Spleen (tissue), 11 donors: ENCODE measurements around the gene NFATC2. TPM values are rescaled to one million over a fixed set of nuclear protein-coding genes. Genes with fewer than 3 reads are reported as not detected.
A peak's percentile ranks its signal among the peaks of the same experiment; 100 is the strongest.

Source experiments
- DNase-seq: peaks from one replicate; pipeline ENCODE4 v3.0.0-alpha.2; 2020
- H3K27ac ChIP-seq, 8 donors: fragments of 200-600 bp; sonication (generic) in 7 of 8; 1 replicate in 4 of 8; 2 replicates in 4 of 8; pipeline versions ENCODE4 v1.5.0 to v1.8.0; 2016 to 2021; ENCODE audit warnings: inconsistent platforms in 4 of 8, mild to moderate bottlenecking in 4 of 8, moderate library complexity in 1 of 8
- H3K27me3 ChIP-seq, 7 donors: fragments of 200-600 bp; sonication (generic) in 6 of 7; replicated peaks in 1 of 7; 1 replicate in 4 of 7; 2 replicates in 3 of 7; pipeline versions ENCODE4 v1.5.0 to v1.8.0; 2016 to 2021; ENCODE audit warnings: inconsistent platforms in 3 of 7, mild to moderate bottlenecking in 1 of 7
- H3K36me3 ChIP-seq, 6 donors: fragments of 200-600 bp; sonication (generic) in 5 of 6; 1 replicate in 4 of 6; 2 replicates in 2 of 6; pipeline versions ENCODE4 v1.5.0 to v1.8.0; 2016 to 2021; ENCODE audit warnings: inconsistent platforms in 2 of 6
- H3K4me1 ChIP-seq, 6 donors: fragments of 200-600 bp; sonication (generic) in 5 of 6; 1 replicate in 3 of 6; 2 replicates in 3 of 6; pipeline versions ENCODE4 v1.5.0 to v1.8.0; 2016 to 2021; ENCODE audit warnings: inconsistent platforms in 3 of 6
- H3K4me3 ChIP-seq, 8 donors: fragments of 200-600 bp; sonication (generic) in 7 of 8; 1 replicate in 4 of 8; 2 replicates in 4 of 8; pipeline versions ENCODE4 v1.5.0 to v1.8.0; 2016 to 2021; ENCODE audit warnings: inconsistent platforms in 4 of 8, mild to moderate bottlenecking in 4 of 8, moderate library complexity in 2 of 8
- H3K9me3 ChIP-seq, 8 donors: fragments of 200-600 bp; sonication (generic) in 7 of 8; 1 replicate in 4 of 8; 2 replicates in 4 of 8; pipeline versions ENCODE4 v1.5.0 to v1.8.0; 2016 to 2021; ENCODE audit warnings: inconsistent platforms in 4 of 8
- CTCF ChIP-seq, 11 experiments: fragments of 200-600 bp in 7 of 11; fragments of 450-650 bp in 4 of 11; sonication (generic) in 4 of 11; IDR thresholded peaks in 8 of 11; conservative IDR thresholded peaks in 3 of 11; 1 replicate in 7 of 11; 2 replicates in 4 of 11; pipeline versions ENCODE4 v1.4.0 to v1.8.0; 2016 to 2021; ENCODE audit warnings: antibody characterized with exemption in 11 of 11, inconsistent platforms in 4 of 11, mild to moderate bottlenecking in 1 of 11
- POLR2A ChIP-seq, 3 donors: fragments of 450-650 bp; IDR thresholded peaks; one replicate each; pipeline ENCODE4 v1.5.1; 2017; ENCODE audit warnings: antibody characterized with exemption in 3 of 3, mild to moderate bottlenecking in 1 of 3
- POLR2AphosphoS5 ChIP-seq, 3 donors: sonication (generic); formaldehyde crosslinking; IDR thresholded peaks; one replicate each; pipeline ENCODE4 v1.5.1; 2017; ENCODE audit warnings: antibody characterized with exemption in 3 of 3
- WGBS, 5 donors: extraction: QIAGEN DNeasy Blood & Tissue Kit in 3 of 5; methylation state at CpG; one replicate each; pipeline versions ENCODE4 v1.1.5 to v1.1.7; 2013 to 2018; 5-methylcytosine and 5-hydroxymethylcytosine counted together
- intact Hi-C: fragments of 100-400 bp; cut with DNase I; formaldehyde crosslinking; loops from one replicate; pipeline ENCODE4 v1.15.0; 2023; ENCODE audit warnings: low total_unique reads
- polyA plus RNA-seq, 3 donors: library from polyadenylated mRNA; stranded (reverse); fragments of 200-250 nt; gene quantifications; one replicate each; pipeline ENCODE4 v1.2.1, GENCODE V29; 2013
- total RNA-seq, 7 donors: library from RNA; depleted of rRNA in 3 of 7; stranded (reverse); fragments of >200 nt in 3 of 7; fragmentation: NEBNext Ultra II Directional in 4 of 7; extraction: Animal tissue kit (Norgen Biotek cat#: 25700) in 4 of 7; gene quantifications; one replicate each; pipeline versions ENCODE4 v1.1.0 to v1.2.1, GENCODE V29; 2016 to 2021
- donor health status: healthy with polysubstance abuse.
- donor health status: DM: no; HTN: no; CAD: no; lungs with moderate emphysema.
- donor health status: DM: no; HTN: no; CAD: no.
- donor health status: Bipolar disorder and iron deficiency.
- donor health status: healthy.
- donor health status: DM: no; HTN: no; CAD: no.
- donor health status: DM: yes; HTN: yes; CAD: no.

Gene NFATC2
- total and polyA plus RNA-seq, 10 donors = 6.5 to 42.9 (median 34.5) TPM

- H3K4me3 ChIP-seq = no peak overlapping the region
- no peak for DNase-seq
- H3K27ac ChIP-seq = peak overlapping the region in 6 of 8 donors; percentile 3 to 76 (median 38)
- TF ChIP-seq POLR2A (IDR thresholded peaks at IDR 0.05) (no peak), POLR2AphosphoS5 (IDR thresholded peaks at IDR 0.05) (no peak), CTCF (IDR thresholded peaks at IDR 0.05 in 8 of 11, conservative IDR thresholded peaks at IDR 0.05 in 3 of 11) (no peak)
- H3K4me1 ChIP-seq = peaks cover 25 to 100% (median 83%) of the 10 kb centered on the region in 6 donors
- intact Hi-C loops = no loop called here
- H3K36me3 ChIP-seq = peaks cover 0 to 23% (median 1%) of the 10 kb centered on the region in 6 donors
- H3K27me3 ChIP-seq = no peaks in the 10 kb centered on the region
- 49 to 60% (median 58%) methylated on average over 4 of the region's 4 CpGs for WGBS, 5 donors
- peaks cover 0 to 9% (median 0%) of the 10 kb centered on the region in 8 donors for H3K9me3 ChIP-seq
These were observed 7.5 kb downstream of the NFATC2 start for GRCh38 chr20:51535075-51535386.

GRCh38 chr20:51533291-51534172 lies 9.0 kb downstream of the NFATC2 start:
- Histone ChIP-seq H3K9me3 (peaks cover 0 to 9% (median 0%) of the 10 kb centered on the region in 8 donors), H3K4me3 (no peak overlapping the region), H3K27ac (peak overlapping the region in 5 of 8 donors; percentile 46 to 76 (median 69)), H3K36me3 (peaks cover 0 to 23% (median 1%) of the 10 kb centered on the region in 6 donors), H3K27me3 (no peaks in the 10 kb centered on the region), H3K4me1 (peaks cover 37 to 100% (median 89%) of the 10 kb centered on the region in 6 donors)
- 86 to 87% (median 87%) methylated on average over 18 to 19 of the region's 19 CpGs for WGBS, 5 donors
- DNase-seq = peak; percentile 73
- intact Hi-C loops = no loop called here
- TF ChIP-seq POLR2A (IDR thresholded peaks at IDR 0.05) (no peak), POLR2AphosphoS5 (IDR thresholded peaks at IDR 0.05) (no peak), CTCF (IDR thresholded peaks at IDR 0.05 in 8 of 11, conservative IDR thresholded peaks at IDR 0.05 in 3 of 11) (no peak)

- no peak for TF ChIP-seq CTCF (IDR thresholded peaks at IDR 0.05 in 8 of 11, conservative IDR thresholded peaks at IDR 0.05 in 3 of 11)
- peak; percentile 24 to 65 (median 51) for TF ChIP-seq POLR2AphosphoS5 (IDR thresholded peaks at IDR 0.05)
- WGBS, 5 donors = 39 to 50% (median 47%) methylated on average over 22 to 24 of the region's 24 CpGs
- H3K4me1 ChIP-seq = peaks cover 39 to 100% (median 94%) of the 10 kb centered on the region in 6 donors
- H3K27me3 ChIP-seq = no peaks in the 10 kb centered on the region
- H3K4me3 ChIP-seq = no peak overlapping the region
- intact Hi-C loops = no loop called here
- H3K27ac ChIP-seq = peak overlapping the region in 6 of 8 donors; percentile 45 to 76 (median 68)
- H3K9me3 ChIP-seq = peaks cover 0 to 2% (median 0%) of the 10 kb centered on the region in 8 donors
- peak; percentile 79 for DNase-seq
- peaks cover 0 to 15% (median 1%) of the 10 kb centered on the region in 6 donors for H3K36me3 ChIP-seq
These were observed 9.8 kb downstream of the NFATC2 start for GRCh38 chr20:51532577-51533191.
